Activated CD4-positive, alpha-beta T cell treated with anti-CD3 and anti-CD28 coated beads, Interleukin-2, amount 10 ng/mL, durations not matched to agents 7 days and 5 days (primary cell): ENCODE data around the gene SATB2. TPM values are rescaled to one million over a fixed set of nuclear protein-coding genes. Genes with fewer than 3 reads are reported as not detected.

ENCODE experiments used
- CTCF ChIA-PET: fragments of 350-600 bp; sonication (Branson Sonifier 250); formaldehyde crosslinking; loops from one replicate; lab custom pipeline; 2021; ENCODE audit warnings: antibody characterized with exemption; lab: Charles Lee
- POLR2A ChIA-PET: fragments of 350-600 bp; sonication (Branson Sonifier 250); formaldehyde crosslinking; loops from one replicate; lab custom pipeline; 2021; ENCODE audit warnings: antibody characterized with exemption; lab: Charles Lee
- DNase-seq: peaks from one replicate; pipeline ENCODE4 v3.0.0-alpha.2; 2020
- H3K27ac Mint-ChIP-seq: one replicate; pipeline ENCODE4 v1.8.0; 2021; ENCODE audit warnings: mild to moderate bottlenecking, moderate library complexity, mixed read lengths
- H3K27me3 Mint-ChIP-seq: one replicate; pipeline ENCODE4 v1.8.0; 2021; ENCODE audit warnings: mixed read lengths
- H3K36me3 Mint-ChIP-seq: one replicate; pipeline ENCODE4 v1.8.0; 2021; ENCODE audit warnings: low read depth, mixed read lengths
- H3K4me1 Mint-ChIP-seq: one replicate; pipeline ENCODE4 v1.8.0; 2021; ENCODE audit warnings: mixed read lengths
- H3K4me3 Mint-ChIP-seq: one replicate; pipeline ENCODE4 v1.8.0; 2021; ENCODE audit warnings: mild to moderate bottlenecking, moderate library complexity, mixed read lengths
- H3K9me3 Mint-ChIP-seq: one replicate; pipeline ENCODE4 v1.8.0; 2021; ENCODE audit warnings: mixed read lengths
- total RNA-seq, 2 experiments: library from RNA; stranded (reverse); gene quantifications; one replicate each; pipeline ENCODE4 v1.2.3, GENCODE V29; 2021

Gene SATB2
- total RNA-seq, 2 experiments from 2014 or later: 0.02 to 0.07 TPM

- H3K9me3 Mint-ChIP-seq: peaks cover 23% of the 10 kb centered on the region
- H3K27me3 Mint-ChIP-seq: no peaks in the 10 kb centered on the region
- H3K27ac Mint-ChIP-seq: no peak overlapping the region
- DNase-seq: no peak
- no peaks in the 10 kb centered on the region for H3K36me3 Mint-ChIP-seq
- ChIA-PET POLR2A (no interaction called here), CTCF (no interaction called here)
- no peaks in the 10 kb centered on the region for H3K4me1 Mint-ChIP-seq
- no peak overlapping the region for H3K4me3 Mint-ChIP-seq
These were observed 196.5 kb downstream of the SATB2 start for GRCh38 chr2:199261239-199261638.

- H3K4me3 Mint-ChIP-seq: no peak overlapping the region
- peaks cover 23% of the 10 kb centered on the region for H3K9me3 Mint-ChIP-seq
- DNase-seq: no peak
- no peaks in the 10 kb centered on the region for H3K27me3 Mint-ChIP-seq
- ChIA-PET CTCF (no interaction called here), POLR2A (no interaction called here)
- no peak overlapping the region for H3K27ac Mint-ChIP-seq
- H3K36me3 Mint-ChIP-seq: no peaks in the 10 kb centered on the region
- H3K4me1 Mint-ChIP-seq: no peaks in the 10 kb centered on the region
These were observed 198.1 kb downstream of the SATB2 start for GRCh38 chr2:199259671-199260070.

- no peaks in the 10 kb centered on the region for H3K27me3 Mint-ChIP-seq
- ChIA-PET POLR2A (no interaction called here), CTCF (no interaction called here)
- no peak for DNase-seq
- no peak overlapping the region for H3K27ac Mint-ChIP-seq
- no peaks in the 10 kb centered on the region for H3K36me3 Mint-ChIP-seq
- H3K9me3 Mint-ChIP-seq: peaks cover 16% of the 10 kb centered on the region
- no peaks in the 10 kb centered on the region for H3K4me1 Mint-ChIP-seq
- no peak overlapping the region for H3K4me3 Mint-ChIP-seq
These were observed 199.4 kb downstream of the SATB2 start for GRCh38 chr2:199258291-199258690.

- Mint-ChIP-seq H3K9me3 (peaks cover 11% of the 10 kb centered on the region), H3K4me1 (no peaks in the 10 kb centered on the region), H3K4me3 (no peak overlapping the region), H3K36me3 (no peaks in the 10 kb centered on the region), H3K27me3 (no peaks in the 10 kb centered on the region), H3K27ac (no peak overlapping the region)
- POLR2A ChIA-PET: no interaction called here
- DNase-seq: no peak
- CTCF ChIA-PET: no interaction called here
These were observed 200.2 kb downstream of the SATB2 start for GRCh38 chr2:199257261-199258224.

- CTCF ChIA-PET: no interaction called here
- H3K27ac Mint-ChIP-seq: no peak overlapping the region
- no peak overlapping the region for H3K4me3 Mint-ChIP-seq
- no peaks in the 10 kb centered on the region for H3K4me1 Mint-ChIP-seq
- H3K36me3 Mint-ChIP-seq: no peaks in the 10 kb centered on the region
- DNase-seq: no peak
- no peaks in the 10 kb centered on the region for H3K27me3 Mint-ChIP-seq
- POLR2A ChIA-PET: no interaction called here
- H3K9me3 Mint-ChIP-seq: no peaks in the 10 kb centered on the region
These were observed 227.6 kb downstream of the SATB2 start for GRCh38 chr2:199230091-199230490.

- no peaks in the 10 kb centered on the region for H3K36me3 Mint-ChIP-seq
- no peaks in the 10 kb centered on the region for H3K4me1 Mint-ChIP-seq
- peak; percentile 17 for DNase-seq
- POLR2A ChIA-PET: no interaction called here
- no peak overlapping the region for H3K4me3 Mint-ChIP-seq
- H3K9me3 Mint-ChIP-seq: no peaks in the 10 kb centered on the region
- CTCF ChIA-PET: no interaction called here
- H3K27ac Mint-ChIP-seq: no peak overlapping the region
- H3K27me3 Mint-ChIP-seq: no peaks in the 10 kb centered on the region
These were observed 228.6 kb downstream of the SATB2 start for GRCh38 chr2:199228887-199229819.

GRCh38 chr2:199223791-199224190, 233.9 kb downstream of the SATB2 start:
- H3K4me3 Mint-ChIP-seq: no peak overlapping the region
- H3K27me3 Mint-ChIP-seq: no peaks in the 10 kb centered on the region
- peaks cover 3% of the 10 kb centered on the region for H3K9me3 Mint-ChIP-seq
- DNase-seq: no peak
- no peaks in the 10 kb centered on the region for H3K4me1 Mint-ChIP-seq
- ChIA-PET CTCF (no interaction called here), POLR2A (no interaction called here)
- H3K27ac Mint-ChIP-seq: no peak overlapping the region
- no peaks in the 10 kb centered on the region for H3K36me3 Mint-ChIP-seq

- Mint-ChIP-seq H3K9me3 (peaks cover 5% of the 10 kb centered on the region), H3K4me1 (no peaks in the 10 kb centered on the region), H3K27ac (no peak overlapping the region), H3K27me3 (no peaks in the 10 kb centered on the region), H3K36me3 (no peaks in the 10 kb centered on the region), H3K4me3 (no peak overlapping the region)
- ChIA-PET CTCF (no interaction called here), POLR2A (no interaction called here)
- DNase-seq: no peak
These were observed 236.8 kb downstream of the SATB2 start for GRCh38 chr2:199220920-199221319.

GRCh38 chr2:199219551-199219950, 238.2 kb downstream of the SATB2 start:
- Mint-ChIP-seq H3K36me3 (no peaks in the 10 kb centered on the region), H3K9me3 (peaks cover 5% of the 10 kb centered on the region), H3K4me3 (no peak overlapping the region), H3K4me1 (no peaks in the 10 kb centered on the region), H3K27me3 (no peaks in the 10 kb centered on the region), H3K27ac (no peak overlapping the region)
- ChIA-PET CTCF (no interaction called here), POLR2A (no interaction called here)
- no peak for DNase-seq
